GM12801 (cell line): ENCODE data around the gene RNLS.

Experiments
- TF ChIP-seq, protein P1 (sequence below): IDR thresholded peaks from one replicate; pipeline ENCODE4 v1.5.1; 2011; ENCODE audit warnings: control low read depth; ENCODE audit not compliant: insufficient read length; ENCODE audit errors: extremely low read depth

RNLS gene

DNA sequence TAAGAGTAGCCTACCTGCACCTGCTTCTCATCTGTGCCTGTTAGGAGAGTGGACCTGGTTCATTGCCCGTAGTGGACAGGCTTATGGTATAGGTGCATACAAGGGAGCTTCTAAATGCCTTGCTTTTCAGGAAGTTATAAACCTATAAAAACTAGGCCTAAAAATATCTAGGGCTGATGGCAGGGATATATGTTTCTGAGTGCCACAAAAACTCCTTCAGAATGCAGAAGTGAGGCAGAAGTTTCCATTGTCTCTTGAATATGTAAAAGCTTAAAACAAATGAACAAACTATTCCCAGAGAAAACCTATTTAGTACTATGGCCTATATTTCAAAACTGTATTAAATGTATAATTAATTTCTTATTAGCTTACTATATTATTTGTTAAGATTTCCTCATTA is 91.8 kb downstream of the RNLS start:
- TF ChIP-seq, protein P1, sequence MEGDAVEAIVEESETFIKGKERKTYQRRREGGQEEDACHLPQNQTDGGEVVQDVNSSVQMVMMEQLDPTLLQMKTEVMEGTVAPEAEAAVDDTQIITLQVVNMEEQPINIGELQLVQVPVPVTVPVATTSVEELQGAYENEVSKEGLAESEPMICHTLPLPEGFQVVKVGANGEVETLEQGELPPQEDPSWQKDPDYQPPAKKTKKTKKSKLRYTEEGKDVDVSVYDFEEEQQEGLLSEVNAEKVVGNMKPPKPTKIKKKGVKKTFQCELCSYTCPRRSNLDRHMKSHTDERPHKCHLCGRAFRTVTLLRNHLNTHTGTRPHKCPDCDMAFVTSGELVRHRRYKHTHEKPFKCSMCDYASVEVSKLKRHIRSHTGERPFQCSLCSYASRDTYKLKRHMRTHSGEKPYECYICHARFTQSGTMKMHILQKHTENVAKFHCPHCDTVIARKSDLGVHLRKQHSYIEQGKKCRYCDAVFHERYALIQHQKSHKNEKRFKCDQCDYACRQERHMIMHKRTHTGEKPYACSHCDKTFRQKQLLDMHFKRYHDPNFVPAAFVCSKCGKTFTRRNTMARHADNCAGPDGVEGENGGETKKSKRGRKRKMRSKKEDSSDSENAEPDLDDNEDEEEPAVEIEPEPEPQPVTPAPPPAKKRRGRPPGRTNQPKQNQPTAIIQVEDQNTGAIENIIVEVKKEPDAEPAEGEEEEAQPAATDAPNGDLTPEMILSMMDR = no peak

DNA sequence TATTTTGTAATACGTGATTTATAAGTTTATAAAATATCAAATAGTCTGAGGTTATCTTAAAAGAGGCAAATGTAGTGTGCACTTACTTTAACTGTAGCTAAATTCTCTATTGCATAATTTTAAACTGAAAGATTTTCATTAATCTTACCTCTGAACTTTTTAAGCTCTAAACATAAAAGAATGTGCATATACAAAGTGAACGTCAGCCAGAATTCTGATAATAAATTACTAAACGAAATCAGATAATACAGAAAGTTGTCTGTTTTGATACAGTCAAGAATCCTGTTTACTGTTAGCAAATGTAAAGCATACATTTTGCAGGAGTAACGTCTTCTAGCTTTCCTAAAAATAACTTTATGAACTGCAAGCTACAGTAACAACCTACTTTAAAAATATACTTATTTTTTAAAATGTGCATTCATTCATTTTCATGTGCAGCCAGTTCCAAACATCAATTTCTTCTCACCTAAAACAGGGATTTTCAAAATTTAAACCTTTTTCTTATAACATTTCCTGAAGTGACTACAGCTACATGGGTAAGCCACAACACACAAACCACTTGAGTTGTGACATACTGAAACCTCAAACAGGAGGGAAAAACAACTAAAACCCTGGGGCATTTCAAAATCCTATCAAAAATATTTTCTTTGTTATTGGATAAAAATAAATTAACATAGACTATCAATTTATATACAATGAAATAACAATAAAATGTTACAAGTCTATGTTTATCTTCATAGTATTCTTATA is 92.7 kb downstream of the RNLS start:
- TF ChIP-seq, protein P1 = no peak

DNA sequence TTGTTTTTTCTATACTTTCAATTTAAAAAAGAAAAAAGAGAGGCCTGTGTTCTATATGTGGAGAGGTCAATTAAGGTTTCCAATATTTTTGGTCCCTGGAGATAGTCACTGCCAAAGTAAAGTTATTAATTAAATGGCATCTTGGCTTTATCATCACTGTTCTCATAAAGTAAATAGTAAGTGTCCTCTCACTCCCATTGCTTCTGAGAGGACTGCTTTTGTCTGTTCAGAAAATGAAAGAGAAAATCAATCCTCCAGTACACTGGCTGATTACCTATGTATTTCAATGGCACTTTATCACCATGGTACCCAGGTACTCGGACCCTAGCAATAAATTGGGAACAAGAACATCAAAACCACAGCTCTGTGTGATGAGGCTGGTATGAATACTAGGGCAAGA is 94.0 kb downstream of the RNLS start:
- TF ChIP-seq, protein P1 = no peak

DNA sequence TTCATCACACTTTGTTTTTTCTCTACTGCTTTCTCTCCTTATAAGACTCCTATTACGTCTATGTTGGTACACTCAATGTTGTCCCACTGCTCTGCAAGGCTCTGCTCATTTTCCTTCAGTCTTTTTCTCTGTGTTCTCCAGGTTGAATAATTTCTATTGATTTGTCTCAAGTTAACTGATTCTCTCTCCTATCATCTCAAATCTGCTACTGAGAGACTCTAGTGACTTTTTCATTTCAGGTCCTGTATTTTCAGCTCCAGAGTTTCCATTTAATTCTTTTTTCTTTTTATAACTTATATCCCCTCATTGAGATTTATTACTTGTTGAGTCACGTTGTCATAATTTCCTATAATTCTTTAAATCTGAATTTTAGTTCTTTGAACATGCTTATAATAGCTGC is 100.9 kb downstream of the RNLS start:
- TF ChIP-seq, protein P1 = no peak

DNA sequence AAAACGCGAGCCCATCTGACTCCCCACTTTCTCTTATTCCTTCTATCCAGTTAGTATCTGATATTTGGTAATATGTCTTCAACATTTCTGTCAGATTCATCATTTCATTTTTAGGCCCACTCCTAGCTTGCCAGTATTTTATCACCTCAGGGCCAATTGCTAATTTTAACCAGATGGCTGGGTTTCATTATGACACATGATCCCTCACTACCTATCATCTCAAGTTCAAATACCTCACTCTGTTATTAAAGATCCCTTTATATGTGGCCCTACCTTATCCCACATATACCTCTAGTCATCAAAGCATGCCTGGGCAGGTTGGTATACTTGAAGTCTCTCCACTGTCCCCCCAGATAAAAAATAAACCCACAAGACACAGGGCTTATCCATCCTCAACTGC is 104.9 kb downstream of the RNLS start:
- TF ChIP-seq, protein P1 = no peak

DNA sequence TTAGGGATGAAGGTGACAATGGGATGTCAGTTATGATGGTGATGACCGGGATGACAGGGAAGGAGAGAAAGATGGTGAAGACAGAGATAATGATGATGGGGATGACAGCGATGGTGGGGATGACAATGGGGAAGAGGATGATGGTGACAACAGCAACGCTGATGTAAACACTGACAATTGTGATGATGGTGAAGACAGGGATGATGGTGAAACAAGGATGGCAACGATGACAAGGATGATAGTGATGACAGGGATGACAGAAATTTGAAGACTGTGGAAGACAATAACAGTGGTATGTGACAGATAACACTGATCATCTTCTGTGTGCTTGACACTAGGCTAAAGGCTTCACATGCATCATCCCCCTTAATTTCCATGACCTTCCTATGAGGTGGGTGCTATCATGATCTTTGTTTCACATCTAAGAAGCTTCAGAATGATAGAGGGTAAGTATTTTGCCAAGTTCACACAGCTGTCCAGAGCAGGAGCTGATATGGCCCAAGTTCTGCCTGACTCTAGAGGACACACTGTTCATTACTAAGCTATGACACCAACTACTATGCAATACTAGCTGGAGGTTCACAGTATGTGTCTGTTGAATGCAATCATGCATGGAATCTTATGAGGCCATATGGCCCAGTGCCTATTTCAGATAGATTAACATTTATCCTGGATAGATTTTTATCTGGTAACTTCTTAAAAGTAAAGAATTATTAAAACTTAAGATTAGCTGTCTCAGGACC is 105.6 kb downstream of the RNLS start:
- TF ChIP-seq, protein P1 = no peak

DNA sequence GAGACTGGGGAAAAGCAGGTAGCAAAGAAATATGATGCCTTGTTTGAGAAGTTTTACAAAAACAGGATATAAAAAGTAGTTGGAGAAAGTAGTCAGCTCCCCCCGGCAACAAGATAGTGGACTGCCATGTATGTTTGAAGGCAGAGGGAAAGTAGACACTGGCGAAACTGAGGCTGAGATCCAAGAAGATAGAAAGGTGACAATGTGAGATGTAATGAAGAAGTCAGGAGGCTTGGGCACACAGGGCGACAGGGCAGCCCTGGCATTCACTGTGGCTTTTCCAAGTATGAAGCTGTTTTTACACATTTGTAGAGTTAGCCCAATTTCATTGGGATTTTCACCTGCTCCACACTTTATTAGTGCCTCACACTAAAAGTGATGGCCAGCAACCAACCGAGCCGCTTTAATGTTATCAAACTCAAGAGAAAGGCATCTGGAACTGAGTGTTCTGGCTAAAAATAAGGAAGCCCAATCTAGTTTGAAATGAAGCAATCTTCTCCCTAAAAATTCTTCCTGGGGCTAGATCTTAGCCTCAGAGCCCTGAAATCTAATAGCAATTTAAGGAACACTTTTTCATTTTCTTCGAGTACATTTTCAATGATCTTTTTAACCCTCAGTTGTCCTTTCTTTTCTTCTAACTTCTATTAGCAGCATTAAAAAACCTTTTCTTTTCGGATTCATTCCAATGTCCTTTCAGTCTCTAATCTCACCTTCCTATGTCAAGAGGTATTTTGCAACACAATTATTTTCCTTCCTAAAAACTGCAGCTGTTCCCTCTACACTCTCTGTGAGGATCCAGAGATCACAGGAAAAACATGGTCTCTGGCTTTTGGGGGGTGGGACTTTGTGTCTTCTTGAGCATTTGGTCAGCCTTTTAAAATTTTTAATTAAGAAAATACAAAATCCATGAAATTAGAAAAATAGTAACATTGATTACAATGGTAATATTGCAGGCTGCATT is 108.0 kb downstream of the RNLS start:
- TF ChIP-seq, protein P1 = no peak
